HFF-Myc (cell line): ENCODE results near the gene CDCP1.
A peak's percentile ranks its signal among the peaks of the same experiment; 100 is the strongest.

Experiments used
- DNase-seq: peaks from one replicate; pipeline ENCODE4 v3.0.0-alpha.2; 2011; ENCODE audit warnings: low read depth; ENCODE audit errors: extremely low read depth
- H3K4me3 ChIP-seq: replicated peaks from 2 replicates; pipeline ENCODE4 v1.5.1; 2011; ENCODE audit warnings: low read depth, mild to moderate bottlenecking, control low read depth, low read length
- CTCF ChIP-seq: IDR thresholded peaks from 2 replicates; pipeline ENCODE4 v1.5.1; 2012; ENCODE audit warnings: mild to moderate bottlenecking, low read depth, low read length, control low read depth; ENCODE audit errors: missing control alignments

Gene CDCP1

GRCh38 chr3:45105855-45106671 lies 40.1 kb downstream of the CDCP1 start:
- H3K4me3 ChIP-seq, result no peak overlapping the region
- DNase-seq, result peak; percentile 85
- TF ChIP-seq CTCF, result no peak

GRCh38 chr3:45104715-45105711 lies 41.2 kb downstream of the CDCP1 start:
- no peak overlapping the region for H3K4me3 ChIP-seq
- TF ChIP-seq CTCF, result no peak
- peak; percentile 88 for DNase-seq

- no peak for DNase-seq
- no peak for TF ChIP-seq CTCF
- no peak overlapping the region for H3K4me3 ChIP-seq
Measured at GRCh38 chr3:45103753-45104714, 42.1 kb downstream of the CDCP1 start.

- TF ChIP-seq CTCF, result no peak
- H3K4me3 ChIP-seq, result no peak overlapping the region
- no peak for DNase-seq
Measured at GRCh38 chr3:45103334-45103733, 42.8 kb downstream of the CDCP1 start.

GRCh38 chr3:45100981-45101407 lies 45.2 kb downstream of the CDCP1 start:
- no peak for DNase-seq
- no peak overlapping the region for H3K4me3 ChIP-seq
- TF ChIP-seq CTCF, result no peak

- no peak for DNase-seq
- TF ChIP-seq CTCF, result no peak
- no peak overlapping the region for H3K4me3 ChIP-seq
Measured at GRCh38 chr3:45098310-45098709, 47.9 kb downstream of the CDCP1 start.
